OCI-LY3 (cell line): ENCODE data around the gene EEA1.

Experiments
- H2AFZ ChIP-seq: fragments of 200-600, 300-600 bp; shearing (Covaris generic); 2 replicates; pipeline ENCODE4 v1.6.0; 2014; ENCODE audit warnings: antibody characterized with exemption, low read depth, low read length
- H3K27ac ChIP-seq: fragments of 200-600, 300-600 bp; sonication (generic); 2 replicates; pipeline ENCODE4 v1.5.1; 2014; ENCODE audit warnings: mild to moderate bottlenecking, low read length, moderate library complexity, mixed read lengths
- H3K27me3 ChIP-seq: fragments of 200-600, 300-600 bp; sonication (generic); 2 replicates; pipeline ENCODE4 v1.6.1; 2014; ENCODE audit warnings: low read depth, low read length, mixed read lengths
- H3K36me3 ChIP-seq: fragments of 200-600, 300-600 bp; sonication (generic); replicated peaks from 2 replicates; pipeline ENCODE3; 2014; ENCODE audit warnings: low read depth, low read length, mixed read lengths
- H3K4me1 ChIP-seq: fragments of 300-600, 200-600 bp; sonication (generic); 2 replicates; pipeline ENCODE4 v1.6.1; 2014; ENCODE audit warnings: low read length, mixed read lengths
- H3K4me2 ChIP-seq: fragments of 200-600, 300-600 bp; sonication (generic); 2 replicates; pipeline ENCODE4 v1.6.1; 2014; ENCODE audit warnings: low read length, mixed read lengths
- H3K4me3 ChIP-seq: fragments of 300-600, 200-600 bp; sonication (generic); 2 replicates; pipeline ENCODE4 v1.5.1; 2014; ENCODE audit warnings: antibody characterized with exemption, mild to moderate bottlenecking, low read length, moderate library complexity
- H3K79me2 ChIP-seq: fragments of 300-600, 200-600 bp; shearing (Covaris generic); 2 replicates; pipeline ENCODE4 v1.6.1; 2014; ENCODE audit warnings: mild to moderate bottlenecking, low read length, mixed read lengths
- H3K9ac ChIP-seq: fragments of 300-600, 200-600 bp; shearing (Covaris generic); 2 replicates; pipeline ENCODE4 v1.6.0; 2014; ENCODE audit warnings: mild to moderate bottlenecking, low read length, moderate library complexity
- H3K9me3 ChIP-seq: fragments of 200-600, 300-600 bp; shearing (Covaris generic); 2 replicates; pipeline ENCODE4 v1.6.1; 2014; ENCODE audit warnings: low read length, mixed read lengths; ENCODE audit not compliant: insufficient read depth
- H4K20me1 ChIP-seq: fragments of 200-600, 300-600 bp; sonication (generic); 2 replicates; pipeline ENCODE4 v1.6.1; 2016; ENCODE audit warnings: low read length, mixed read lengths; ENCODE audit not compliant: insufficient read depth
- EZH2phosphoT487 ChIP-seq: fragments of 200-600 bp; shearing (Covaris generic); IDR thresholded peaks from 2 replicates; pipeline ENCODE4 v1.6.1; 2018; ENCODE audit warnings: antibody characterized with exemption, mixed run types, low read depth
- TF ChIP-seq, protein P1 (sequence below): fragments of 200-600, 300-600 bp; sonication (generic); IDR thresholded peaks from 2 replicates; pipeline ENCODE4 v1.5.1; 2014; ENCODE audit warnings: antibody characterized with exemption, low read length, low read depth

EEA1 gene

DNA sequence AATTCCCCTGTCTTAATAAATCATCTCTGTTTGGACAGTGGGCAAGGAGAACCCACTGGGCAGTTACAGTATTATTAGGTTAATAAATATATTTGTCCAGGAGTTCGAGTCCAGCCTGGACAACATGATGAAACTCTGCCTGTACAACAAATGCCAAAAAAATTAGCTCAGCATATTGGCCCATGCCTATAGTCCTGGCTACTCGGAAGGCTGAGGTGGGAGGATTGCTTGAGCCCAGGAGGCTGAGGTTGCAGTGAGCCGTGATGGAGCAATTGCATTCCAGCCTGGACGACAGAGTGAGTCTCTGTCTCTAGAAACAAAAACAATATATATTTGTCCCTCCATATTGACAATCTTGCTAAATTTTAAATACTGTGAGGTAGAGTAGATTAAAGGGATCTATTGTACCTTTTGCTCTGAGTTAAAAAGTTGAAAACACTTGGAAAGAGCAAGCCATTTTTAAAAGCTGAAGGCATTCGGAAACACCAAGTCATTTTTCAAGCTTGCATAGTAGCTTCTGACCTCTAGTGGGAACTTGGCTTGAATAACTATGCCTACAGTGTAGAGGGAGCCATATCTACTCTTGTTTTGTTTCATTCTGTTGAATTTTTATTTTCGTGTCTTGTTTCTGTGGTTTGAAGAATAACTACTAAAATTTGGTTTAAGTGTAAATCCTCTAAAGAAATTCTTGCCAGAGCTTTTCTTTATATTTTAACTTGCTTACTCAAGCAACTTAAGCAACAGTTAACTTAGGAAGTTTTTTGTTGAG, 14.6 kb upstream of the EEA1 start:
- TF ChIP-seq EZH2phosphoT487: no peak
- TF ChIP-seq, protein P1, sequence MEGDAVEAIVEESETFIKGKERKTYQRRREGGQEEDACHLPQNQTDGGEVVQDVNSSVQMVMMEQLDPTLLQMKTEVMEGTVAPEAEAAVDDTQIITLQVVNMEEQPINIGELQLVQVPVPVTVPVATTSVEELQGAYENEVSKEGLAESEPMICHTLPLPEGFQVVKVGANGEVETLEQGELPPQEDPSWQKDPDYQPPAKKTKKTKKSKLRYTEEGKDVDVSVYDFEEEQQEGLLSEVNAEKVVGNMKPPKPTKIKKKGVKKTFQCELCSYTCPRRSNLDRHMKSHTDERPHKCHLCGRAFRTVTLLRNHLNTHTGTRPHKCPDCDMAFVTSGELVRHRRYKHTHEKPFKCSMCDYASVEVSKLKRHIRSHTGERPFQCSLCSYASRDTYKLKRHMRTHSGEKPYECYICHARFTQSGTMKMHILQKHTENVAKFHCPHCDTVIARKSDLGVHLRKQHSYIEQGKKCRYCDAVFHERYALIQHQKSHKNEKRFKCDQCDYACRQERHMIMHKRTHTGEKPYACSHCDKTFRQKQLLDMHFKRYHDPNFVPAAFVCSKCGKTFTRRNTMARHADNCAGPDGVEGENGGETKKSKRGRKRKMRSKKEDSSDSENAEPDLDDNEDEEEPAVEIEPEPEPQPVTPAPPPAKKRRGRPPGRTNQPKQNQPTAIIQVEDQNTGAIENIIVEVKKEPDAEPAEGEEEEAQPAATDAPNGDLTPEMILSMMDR: peak; percentile 30
- Histone ChIP-seq H3K4me3 (no peak overlapping the region), H2AFZ (no peak overlapping the region), H3K79me2 (no peaks in the 10 kb centered on the region), H3K4me1 (peaks cover 6% of the 10 kb centered on the region), H3K9me3 (peaks cover 3% of the 10 kb centered on the region; the same call in 1 of the 2 replicates), H3K36me3 (peaks cover 2% of the 10 kb centered on the region), H3K4me2 (no peak overlapping the region), H3K9ac (no peak overlapping the region), H3K27ac (no peak overlapping the region), H4K20me1 (no peaks in the 10 kb centered on the region), H3K27me3 (no peaks in the 10 kb centered on the region)

- Histone ChIP-seq H3K36me3 (peaks cover 2% of the 10 kb centered on the region), H3K4me2 (no peak overlapping the region), H4K20me1 (no peaks in the 10 kb centered on the region), H3K27ac (no peak overlapping the region), H3K4me1 (peaks cover 6% of the 10 kb centered on the region), H3K9ac (no peak overlapping the region), H3K79me2 (no peaks in the 10 kb centered on the region), H3K4me3 (no peak overlapping the region), H2AFZ (no peak overlapping the region), H3K27me3 (no peaks in the 10 kb centered on the region), H3K9me3 (peaks cover 3% of the 10 kb centered on the region; the same call in 1 of the 2 replicates)
- no peak for TF ChIP-seq EZH2phosphoT487
- TF ChIP-seq, protein P1: no peak
Observed at GRCh38 chr12:92942905-92943304, 13.8 kb upstream of the EEA1 start.

- no peaks in the 10 kb centered on the region for H3K36me3 ChIP-seq
- H3K9ac ChIP-seq: no peak overlapping the region
- H3K27ac ChIP-seq: no peak overlapping the region
- H4K20me1 ChIP-seq: no peaks in the 10 kb centered on the region
- TF ChIP-seq EZH2phosphoT487: no peak
- TF ChIP-seq, protein P1: no peak
- peaks cover 6% of the 10 kb centered on the region for H3K4me1 ChIP-seq
- H3K9me3 ChIP-seq: peaks cover 3% of the 10 kb centered on the region; the same call in 1 of the 2 replicates
- no peak overlapping the region for H2AFZ ChIP-seq
- no peaks in the 10 kb centered on the region for H3K27me3 ChIP-seq
- H3K4me2 ChIP-seq: no peak overlapping the region
- H3K4me3 ChIP-seq: no peak overlapping the region
- H3K79me2 ChIP-seq: no peaks in the 10 kb centered on the region
Observed at GRCh38 chr12:92939116-92939515, 10.0 kb upstream of the EEA1 start.

- no peak overlapping the region for H3K4me3 ChIP-seq
- H3K27me3 ChIP-seq: no peaks in the 10 kb centered on the region
- H4K20me1 ChIP-seq: no peaks in the 10 kb centered on the region
- no peak overlapping the region for H2AFZ ChIP-seq
- H3K4me1 ChIP-seq: peaks cover 6% of the 10 kb centered on the region
- H3K9me3 ChIP-seq: peaks cover 3% of the 10 kb centered on the region; the same call in 1 of the 2 replicates
- no peaks in the 10 kb centered on the region for H3K36me3 ChIP-seq
- H3K9ac ChIP-seq: no peak overlapping the region
- TF ChIP-seq, protein P1: no peak
- no peak for TF ChIP-seq EZH2phosphoT487
- no peaks in the 10 kb centered on the region for H3K79me2 ChIP-seq
- no peak overlapping the region for H3K4me2 ChIP-seq
- H3K27ac ChIP-seq: no peak overlapping the region
Observed at GRCh38 chr12:92938638-92939037, 9.5 kb upstream of the EEA1 start.
